ENCODE results near the gene LRRC45.

DNA sequence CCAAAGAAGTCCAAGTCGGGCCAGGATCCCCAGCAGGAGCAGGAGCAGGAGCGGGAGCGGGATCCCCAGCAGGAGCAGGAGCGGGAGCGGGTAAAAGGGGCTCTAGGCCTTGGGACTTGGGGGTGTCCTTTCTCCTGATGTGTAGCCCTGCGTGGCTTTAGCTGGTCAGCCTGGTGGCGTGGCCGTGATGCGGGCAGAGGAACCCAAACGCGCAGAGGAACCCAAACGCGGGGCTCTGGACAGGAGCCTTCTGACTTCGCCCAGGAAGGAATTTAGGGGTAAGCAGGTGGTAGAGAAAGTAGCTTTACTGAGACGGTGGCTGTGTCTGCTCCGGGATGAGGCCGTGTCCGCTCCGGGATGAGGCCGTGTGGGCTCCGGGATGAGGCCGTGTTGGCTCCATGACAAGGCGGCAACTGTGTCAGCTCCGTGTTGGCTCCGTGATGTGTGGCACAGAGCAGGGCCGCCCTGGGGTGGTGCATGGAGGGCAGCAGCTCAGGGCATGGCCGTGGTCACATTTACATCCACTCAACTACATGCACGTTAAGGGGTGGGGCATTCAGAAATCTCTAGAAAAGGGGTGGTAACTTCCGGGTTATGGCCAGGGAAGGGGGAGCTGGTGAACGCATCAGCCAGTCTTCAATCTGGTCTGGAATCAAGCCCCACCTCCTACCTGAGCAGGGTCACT, 26.2 kb upstream of the LRRC45 start:
- TF ChIP-seq CTCF (IDR thresholded peaks at IDR 0.05; ENCODE audit: borderline replicate concordance, extremely low read depth, low read length, poor library complexity, severe bottlenecking) (no peak), EZH2 (IDR thresholded peaks at IDR 0.05; ENCODE audit: borderline replicate concordance, low read depth, low read length, severe bottlenecking) (no peak)

Data from DND-41 (cell line).